HG02571 (cell line): ENCODE measurements around the gene AMMECR1L.
A peak's percentile ranks its signal among the peaks of the same experiment; 100 is the strongest.
"Not testable (repeated sequence)": the region's sequence is repeated elsewhere in the genome, so short reads cannot be mapped to it uniquely, and the experiment has no call there.

ENCODE experiments used
- ATAC-seq: cut with Tn5 transposase; IDR thresholded peaks from one replicate; pipeline ENCODE4 v1.9.1; 2021; ENCODE audit warnings: mild to moderate bottlenecking, moderate library complexity; ENCODE audit not compliant: unreplicated experiment

AMMECR1L gene

DNA sequence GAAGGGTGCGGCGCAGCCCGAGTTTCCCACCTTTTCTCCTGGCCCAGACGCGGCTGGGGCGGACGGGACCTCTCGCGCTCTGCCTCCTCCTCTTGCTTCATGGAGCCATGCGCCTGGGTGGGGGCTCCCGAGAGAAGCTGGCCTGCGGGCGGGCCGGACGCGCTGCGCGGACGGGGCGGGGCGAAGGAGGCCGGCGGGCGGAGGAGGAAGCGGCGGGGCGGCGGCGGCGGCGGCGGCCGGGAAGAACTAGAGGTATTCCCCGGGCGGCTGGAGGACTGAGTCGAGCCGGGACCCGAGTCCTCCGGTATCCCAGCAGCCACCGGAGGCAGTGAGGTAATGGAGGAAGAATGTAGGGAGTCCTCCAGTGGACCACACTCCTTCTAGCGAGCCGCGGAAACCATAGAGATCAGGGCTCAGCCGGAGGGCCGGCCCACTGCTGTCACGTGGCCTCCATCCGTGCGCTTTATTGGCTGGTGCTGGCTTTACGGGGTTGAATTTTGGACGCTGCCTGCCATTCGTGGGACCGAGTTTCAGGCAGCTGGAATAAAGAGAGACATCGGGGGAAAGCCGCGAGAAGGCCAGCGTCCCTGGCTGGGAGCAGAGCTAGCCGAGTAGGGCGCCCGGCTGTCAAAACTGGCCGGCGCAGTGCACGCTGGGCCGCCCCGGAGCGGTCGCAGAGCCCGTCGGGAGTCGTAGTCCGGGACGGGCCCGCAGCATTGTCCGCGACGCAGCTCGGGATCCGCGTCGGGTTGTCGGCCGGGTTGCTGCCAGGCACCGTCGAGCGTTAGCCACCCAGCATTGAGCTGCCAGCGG is at the start of gene AMMECR1L:
TSS of gene AMMECR1L (minus strand) at position 177 of the 813 bp plus-strand sequence. CDS start 11,722 bp downstream, outside the sequence.
- peak; percentile 93 for ATAC-seq

DNA sequence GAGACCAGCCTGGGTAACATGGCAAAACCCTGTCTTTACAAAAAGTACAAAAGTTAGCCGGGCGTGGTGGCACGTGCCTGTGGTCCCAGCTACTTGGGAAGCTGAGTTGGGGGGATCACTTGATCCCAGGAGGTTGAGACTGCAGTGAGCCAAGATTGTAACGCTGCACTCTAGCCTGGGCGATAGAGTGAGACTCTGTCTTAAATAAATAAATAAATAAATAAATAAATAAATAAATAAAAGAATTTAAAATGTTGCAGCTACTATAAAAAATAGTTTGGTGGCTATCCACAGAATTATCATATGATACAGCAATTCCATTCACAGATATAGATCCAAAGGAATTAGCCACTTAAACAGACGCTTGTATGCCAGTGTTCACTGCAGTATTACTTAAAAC is 49.6 kb upstream of the AMMECR1L start:
- ATAC-seq, result no peak

DNA sequence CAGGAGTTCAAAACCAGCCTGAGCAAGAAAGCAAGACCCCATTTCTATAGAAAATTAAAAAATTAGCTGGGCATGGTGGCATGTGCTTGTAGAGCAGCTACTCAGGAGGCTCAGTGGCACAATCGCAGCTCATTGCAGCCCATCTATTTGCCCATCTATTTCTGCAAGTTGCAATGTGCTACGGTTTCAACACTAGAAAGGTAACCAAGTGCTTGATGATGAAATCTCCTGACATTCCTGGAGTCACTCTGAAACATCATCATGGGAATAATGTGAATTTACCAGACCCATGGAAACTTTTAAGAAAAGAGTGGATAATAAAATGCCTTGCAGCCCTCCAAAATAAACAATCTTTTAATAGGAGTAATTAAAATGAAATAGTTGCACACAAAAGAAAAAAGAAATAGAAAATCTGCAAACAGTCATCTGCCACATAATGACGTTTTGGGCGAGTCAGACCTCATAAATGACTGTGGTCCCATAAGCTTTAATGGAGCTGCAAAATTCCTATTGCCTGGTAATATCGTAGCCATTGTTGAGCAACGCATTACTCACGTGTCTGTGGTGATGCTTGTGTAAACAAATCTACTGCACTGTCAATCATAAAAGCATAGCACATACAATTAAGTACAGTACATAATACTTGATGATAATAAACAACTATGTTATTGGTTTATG is 46.6 kb upstream of the AMMECR1L start:
- ATAC-seq, result no peak

DNA sequence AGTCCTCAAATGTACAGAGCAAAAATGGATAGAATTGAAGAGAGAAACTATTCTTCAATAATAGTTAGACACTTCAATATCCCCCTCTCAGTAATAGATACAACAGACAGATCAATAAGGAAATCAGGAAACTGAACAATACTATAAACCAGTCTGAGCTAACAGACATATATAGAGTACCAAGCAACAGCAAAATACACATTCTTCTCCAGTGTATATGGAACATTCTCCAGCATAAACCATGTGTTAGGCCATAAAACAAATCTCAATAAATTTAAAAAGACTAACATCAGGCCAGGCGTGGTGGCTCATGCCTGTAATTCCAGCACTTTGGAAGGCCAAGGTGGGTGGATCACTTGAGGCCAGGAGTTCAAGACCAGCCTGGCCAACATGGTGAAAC is 43.7 kb upstream of the AMMECR1L start:
- ATAC-seq, result no peak

DNA sequence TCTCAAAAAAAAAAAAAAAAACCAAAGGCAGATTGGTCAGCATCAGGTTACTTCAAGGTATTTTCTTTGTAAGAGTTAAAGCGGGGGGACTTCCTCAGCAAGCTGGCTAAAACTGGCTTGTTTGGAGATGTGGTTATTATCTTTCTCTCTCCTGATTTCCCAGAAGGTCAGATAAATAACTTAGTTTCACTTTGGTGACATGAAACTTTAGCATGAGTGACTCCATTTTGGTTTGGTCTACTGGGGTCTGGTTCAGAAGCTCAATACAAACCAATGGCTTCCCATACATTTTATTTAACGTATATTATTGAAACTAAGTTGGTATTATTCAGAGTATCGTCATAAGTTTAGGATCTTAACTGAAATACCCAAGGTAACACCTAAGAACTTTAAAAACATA is 41.6 kb upstream of the AMMECR1L start:
- ATAC-seq, result no peak

DNA sequence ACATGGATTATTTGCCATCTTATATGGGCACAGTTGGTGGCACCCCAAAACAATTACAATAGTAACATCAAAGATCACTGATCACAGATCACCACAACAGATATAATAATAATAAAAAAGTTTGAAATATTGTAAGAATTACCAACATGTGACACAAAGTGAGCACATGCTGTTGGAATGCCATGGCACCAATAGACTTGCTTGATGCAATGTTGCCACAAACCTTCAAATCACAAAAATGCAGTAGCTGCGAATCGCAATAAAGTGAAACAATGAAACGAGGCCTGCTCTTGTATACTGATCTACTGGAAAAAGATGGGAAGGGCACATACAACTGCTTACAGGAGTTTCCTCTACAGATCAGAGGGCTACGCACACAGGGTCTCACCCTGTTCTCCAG is 32.2 kb upstream of the AMMECR1L start:
- ATAC-seq, result no peak

DNA sequence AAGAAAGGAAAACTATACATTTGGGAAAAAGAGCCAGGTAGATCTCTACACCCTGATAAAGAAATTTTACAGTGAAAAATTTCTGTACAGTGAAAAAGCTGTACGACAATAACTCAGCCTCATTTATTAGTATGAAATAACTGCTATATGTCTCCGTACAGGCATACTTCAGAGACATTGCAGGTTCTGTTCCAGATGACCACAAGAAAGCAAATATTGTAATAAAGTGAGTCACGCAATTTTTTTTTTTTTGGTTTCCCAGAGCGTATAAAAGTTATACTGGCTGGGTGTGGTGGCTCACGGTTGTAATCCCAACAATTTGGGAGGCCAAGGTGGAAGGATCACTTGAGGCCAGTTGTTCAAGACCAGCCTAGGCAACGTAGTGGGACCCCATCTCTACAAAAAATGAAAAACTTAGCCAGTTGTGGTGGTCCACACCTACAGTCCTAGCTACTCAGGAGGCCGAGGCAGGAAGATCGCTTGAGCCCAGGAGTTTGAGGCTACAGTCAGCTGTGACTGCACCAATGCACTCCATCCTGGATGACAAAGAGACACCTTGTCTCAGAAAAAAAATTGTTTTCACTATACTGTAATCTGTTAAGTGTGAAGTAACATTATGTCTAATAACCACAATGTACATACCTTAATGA is 28.2 kb upstream of the AMMECR1L start:
- no peak for ATAC-seq

DNA sequence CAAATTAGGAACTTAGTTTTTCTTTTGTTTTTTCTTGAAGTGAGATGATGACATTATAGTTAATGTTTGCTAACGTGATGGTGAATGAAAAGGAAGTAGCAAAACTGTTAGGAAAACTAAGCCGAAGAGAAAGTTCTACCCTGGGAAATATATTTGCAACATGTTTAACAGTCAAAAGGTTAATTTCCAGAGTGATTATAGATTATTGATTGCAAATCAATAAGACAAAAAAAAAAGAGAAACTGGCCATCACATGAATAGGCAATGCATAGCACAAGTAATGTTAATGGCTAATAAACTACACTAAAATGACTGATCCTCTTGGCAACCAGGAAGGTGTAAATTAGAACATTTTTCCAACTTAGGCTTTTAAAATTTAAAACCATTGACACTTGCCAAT is 26.0 kb upstream of the AMMECR1L start:
- no peak for ATAC-seq

DNA sequence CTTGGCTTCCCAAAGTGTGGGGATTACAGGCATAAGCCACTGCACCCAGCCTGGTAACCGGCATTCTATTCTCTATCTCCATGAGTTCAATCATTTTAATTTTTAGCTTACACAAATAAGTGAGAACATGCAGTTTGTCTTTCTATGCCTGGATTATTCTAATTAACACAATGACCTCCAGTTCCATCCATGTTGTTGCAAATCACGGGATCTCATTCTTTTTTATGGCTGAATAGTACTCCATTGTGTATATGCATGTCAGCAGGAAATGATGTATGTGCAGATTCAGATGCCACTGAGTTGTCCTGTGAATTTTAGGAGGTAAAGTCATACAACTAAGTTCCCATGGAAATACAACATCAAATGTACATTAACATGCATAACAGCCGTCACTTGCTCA is 24.7 kb upstream of the AMMECR1L start:
- no peak for ATAC-seq

DNA sequence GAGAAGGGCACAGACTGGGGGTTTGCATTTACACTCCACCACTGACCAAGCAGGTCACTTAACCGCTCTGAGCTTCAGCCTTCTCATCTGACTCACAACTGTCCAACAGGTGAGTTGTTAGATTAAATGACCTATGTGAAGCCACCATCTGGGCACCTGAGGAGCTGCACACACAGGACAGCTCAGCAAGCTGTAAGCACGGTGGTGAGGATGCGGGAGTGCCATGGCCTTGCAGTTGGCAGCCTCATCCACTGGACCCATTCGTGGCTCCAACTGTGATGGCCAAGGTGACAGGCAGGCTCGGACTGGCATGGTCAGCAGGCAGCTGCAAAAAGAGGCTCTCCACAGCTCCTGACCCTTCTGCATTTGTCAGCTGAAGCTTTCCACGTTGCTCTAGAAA is 23.3 kb upstream of the AMMECR1L start:
- ATAC-seq, result no peak

DNA sequence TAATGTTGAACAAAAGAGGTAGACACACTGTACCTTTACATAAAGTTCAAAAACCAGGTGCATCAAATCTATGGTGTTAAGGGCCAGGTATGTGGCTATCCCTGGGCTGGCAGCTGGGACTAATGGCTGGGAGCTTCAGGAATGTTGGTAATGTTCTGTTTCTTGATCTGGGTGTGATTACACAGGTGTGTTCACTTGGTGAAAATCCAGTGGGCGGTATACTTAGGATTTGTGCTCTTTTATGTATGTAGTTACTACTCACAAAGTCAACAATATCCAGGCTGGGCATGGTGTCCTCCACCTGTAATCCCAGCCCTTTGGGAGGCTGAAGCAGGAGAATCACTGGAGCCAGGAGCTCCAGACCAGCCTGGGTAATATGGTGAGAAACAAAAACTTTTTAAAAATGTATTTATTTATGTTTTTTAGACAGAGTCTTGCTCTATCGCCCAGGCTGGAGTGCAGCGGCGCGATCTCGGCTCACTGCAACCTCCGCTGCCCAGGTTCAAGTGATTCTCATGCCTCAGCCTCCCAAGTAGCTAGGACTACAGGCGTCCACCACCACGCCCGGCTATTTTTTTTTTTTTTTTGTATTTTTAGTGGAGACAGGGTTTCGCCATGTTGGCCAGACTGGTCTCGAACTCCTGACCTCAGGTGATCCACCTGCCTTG is 22.1 kb upstream of the AMMECR1L start:
- not testable (repeated sequence) for ATAC-seq

DNA sequence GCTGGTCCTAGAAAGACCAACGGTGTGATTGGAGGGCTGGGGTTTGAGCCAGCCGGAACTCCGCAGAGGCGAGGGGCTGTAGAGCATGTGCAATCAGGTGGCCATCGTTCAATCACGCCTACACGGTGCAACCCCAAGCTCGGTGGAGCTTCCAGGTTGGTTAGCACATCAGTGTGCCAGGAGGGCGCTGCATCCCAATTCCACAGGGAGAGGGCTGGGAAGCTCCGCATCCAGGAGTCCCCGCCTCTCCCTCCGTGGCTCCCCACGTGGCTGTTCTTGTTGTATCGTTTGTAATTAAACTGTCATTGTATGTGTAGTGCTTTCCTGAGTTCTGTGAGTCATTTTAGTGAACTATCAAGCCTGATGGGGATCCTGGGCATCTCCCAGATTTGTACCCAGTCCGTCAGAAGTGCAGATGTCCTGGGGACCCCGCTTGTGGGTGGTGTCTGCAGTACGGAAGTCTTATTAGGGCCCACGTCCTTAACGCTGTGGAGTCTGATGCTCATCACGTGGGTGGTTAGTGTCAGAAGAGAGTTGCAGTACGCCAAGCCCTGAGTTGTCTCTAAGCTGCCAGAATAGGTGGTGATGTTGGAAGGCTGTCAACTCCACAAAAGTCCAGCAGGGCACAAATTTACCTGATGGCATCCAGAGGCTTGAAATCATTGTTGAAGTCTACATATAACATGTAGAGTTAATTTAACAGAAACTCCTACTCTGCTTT is 20.6 kb upstream of the AMMECR1L start:
- no peak for ATAC-seq

DNA sequence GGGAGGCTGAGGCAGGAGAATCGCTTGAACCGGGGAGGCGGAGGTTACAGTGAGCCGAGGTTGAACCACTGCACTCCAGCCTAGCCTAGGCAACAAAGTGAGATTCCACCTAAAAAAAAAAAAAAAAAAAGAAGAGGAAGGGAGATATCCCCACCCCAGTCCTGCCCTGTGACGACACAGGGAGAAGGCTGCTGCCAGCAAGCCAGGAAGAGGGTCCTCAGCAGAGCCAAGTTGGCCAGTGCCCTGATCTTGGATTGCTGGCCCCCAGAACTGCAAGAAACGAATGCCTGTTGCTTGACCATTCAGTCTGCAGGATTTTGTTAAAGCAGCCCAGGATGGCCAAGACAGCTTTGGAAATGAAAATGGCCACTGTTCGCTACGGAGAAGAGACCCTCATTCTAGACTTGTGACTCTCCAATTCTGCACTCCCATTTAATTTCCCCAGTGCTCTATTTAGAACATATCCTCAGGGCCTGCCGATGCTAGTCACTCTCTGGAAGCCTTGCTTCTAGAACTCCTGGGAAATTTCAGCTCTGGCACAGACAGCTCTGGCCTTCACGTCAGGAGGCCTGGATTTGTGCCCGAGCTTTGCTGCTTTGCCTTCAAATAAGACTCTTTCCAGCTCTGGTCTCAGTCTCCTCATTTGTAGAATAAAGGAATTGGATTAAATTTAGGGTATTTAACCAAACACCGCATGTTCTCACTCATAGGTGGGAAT is 15.7 kb upstream of the AMMECR1L start:
- no peak for ATAC-seq

DNA sequence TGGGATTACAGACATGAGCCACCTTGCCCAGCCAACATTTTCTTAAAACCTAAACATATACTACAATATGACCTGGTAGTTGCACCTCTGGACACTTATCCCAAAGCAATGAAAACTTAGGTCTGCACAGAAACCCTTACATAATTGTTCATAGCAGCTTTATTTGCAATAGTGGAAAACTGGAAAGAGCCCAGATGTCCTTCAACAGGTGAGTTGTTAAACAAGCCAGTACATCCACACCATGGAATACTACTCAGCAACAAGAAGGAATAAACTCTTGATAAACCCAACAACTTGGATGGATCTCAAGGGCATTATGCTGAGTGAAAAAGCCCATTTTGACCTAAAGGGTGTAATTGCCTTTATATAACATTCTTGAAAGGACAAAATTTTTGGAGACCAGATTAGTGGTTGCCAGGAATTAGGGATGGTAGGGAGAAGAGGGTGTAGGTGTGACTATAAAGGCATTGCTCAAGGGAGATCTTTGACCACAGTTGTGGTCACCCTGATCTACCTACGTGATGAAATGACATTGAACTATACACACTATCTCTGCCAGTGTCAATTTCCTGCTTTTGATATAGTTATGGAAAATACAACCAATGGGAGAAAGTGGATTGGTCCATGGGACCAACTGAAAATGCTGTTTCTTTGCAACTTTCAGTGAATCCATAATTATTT is 11.9 kb upstream of the AMMECR1L start:
- ATAC-seq, result no peak

DNA sequence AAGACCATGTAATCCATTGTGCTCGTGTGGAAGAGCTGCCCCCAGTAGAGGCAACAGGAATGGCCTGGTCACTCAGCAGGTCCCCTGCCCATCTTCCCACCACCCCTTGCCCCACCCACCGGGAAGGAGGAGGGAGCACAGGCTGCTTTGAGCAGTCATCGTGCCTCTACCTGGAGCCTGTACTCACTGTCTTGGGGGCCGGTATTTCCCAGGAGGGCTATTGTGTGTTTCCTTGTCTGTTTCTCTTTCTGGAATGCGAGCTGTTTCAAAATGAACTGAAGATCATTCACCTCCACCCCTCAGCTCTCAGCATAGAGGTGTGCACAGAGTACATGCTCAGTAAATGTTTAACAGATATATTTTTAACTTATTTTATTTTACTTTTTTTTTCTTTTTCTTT is 7.7 kb upstream of the AMMECR1L start:
- ATAC-seq, result no peak

DNA sequence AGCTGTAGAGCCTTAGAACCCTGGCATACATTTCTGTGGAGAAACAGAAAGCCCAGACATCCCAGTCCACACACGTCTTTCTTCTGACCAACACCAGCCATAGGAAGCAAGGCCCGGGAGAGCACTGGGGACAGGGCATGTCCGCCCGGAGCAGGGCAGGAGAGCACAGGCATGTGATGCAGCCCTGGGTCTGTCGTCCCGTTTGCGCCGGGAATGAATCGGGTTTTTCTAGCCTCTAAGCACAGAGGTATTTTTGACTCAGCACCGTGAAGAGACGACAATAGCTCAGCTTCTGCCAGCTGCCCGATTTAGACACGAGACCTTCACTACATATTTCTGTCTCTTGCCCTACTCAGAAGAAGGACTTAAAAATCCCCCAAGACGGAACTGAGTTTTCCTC is 7.3 kb upstream of the AMMECR1L start:
- ATAC-seq, result no peak

DNA sequence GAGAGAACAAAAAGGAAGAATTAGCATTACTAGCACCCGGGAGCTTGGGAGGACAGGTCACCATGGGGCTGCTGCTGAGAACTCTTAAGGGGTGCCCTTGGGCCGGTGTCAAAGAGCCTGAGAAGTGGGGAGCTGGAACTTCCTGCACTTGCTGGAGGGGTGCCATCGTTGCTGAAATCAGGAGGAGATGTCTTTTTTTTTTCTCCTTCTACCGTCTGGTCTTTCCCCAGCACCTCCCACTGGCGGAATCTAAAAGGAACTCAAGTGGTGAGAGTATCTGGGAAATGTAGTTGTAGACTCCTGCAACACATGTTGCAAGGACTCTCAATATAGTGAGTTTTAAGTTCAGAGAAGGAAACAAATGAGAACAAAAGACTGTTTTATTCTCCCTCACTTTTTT is 6.1 kb upstream of the AMMECR1L start:
- no peak for ATAC-seq

DNA sequence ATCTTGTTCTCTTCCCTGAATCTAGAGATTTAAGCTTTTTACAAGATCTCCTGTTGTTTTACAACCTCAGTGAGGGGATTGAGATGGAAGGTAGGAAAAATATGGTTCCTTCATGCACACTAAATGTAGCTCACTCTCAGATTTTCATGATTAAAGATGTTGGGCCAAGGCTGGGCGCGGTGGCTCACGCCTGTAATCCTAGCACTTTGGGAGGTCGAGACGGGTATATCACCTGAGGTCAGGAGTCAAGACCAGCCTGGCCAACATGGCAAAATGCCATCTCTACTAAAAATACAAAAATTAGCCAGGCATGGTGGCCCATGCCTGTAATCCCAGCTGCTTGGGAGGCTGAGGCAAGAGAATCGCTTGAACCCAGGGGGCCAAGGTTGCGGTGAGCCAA is 5.0 kb upstream of the AMMECR1L start:
- ATAC-seq, result not testable (repeated sequence)

DNA sequence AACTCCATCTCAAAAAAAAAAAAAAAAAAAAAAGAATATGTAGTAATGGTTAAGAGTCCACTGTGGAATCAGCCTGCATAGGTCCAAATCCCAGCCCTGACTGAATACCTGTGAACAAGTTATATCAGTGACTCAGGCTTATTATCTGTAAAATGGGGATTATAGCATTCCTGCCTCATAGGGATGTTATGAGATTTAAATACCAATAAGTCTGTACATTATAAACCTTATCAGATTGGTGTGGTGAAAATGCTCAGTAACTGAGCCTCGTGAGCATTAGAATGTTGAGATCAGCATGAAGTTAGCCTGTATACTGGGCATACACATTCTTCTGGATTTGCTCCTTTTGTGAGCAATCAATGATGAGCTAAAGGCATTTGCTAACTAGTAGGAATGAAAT is 3.0 kb upstream of the AMMECR1L start:
- ATAC-seq, result no peak

DNA sequence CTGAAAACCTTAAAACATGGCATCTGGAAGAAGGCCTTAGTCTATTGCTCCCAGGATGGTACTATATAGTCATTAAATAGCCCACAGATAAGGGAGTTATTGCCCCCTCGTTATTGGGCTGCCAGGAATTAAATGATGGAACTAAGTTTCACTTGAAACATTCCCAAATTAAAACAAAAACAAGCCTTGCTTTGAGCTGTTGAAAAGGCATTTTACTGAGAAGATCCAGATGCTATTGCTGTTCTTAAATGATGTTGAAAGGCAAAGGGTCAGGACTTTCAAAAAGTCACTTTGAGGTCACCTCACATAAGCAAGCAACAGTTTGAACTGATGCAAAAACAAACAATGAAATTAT is 2.0 kb upstream of the AMMECR1L start:
- ATAC-seq, result no peak
